Panc1 (cell line): ENCODE measurements around the gene OR10P1.

Experiments
- CTCF ChIP-seq: fragments of 450-650 bp; IDR thresholded peaks from 2 replicates; pipeline ENCODE4 v1.5.1; 2017; ENCODE audit warnings: mild to moderate bottlenecking
- POLR2AphosphoS5 ChIP-seq: IDR thresholded peaks from 2 replicates; pipeline ENCODE4 v1.6.1; 2012; ENCODE audit warnings: mild to moderate bottlenecking, low read depth, low read length, moderate library complexity
- SIN3A ChIP-seq: IDR thresholded peaks from 2 replicates; pipeline ENCODE4 v1.6.1; 2012; ENCODE audit warnings: low read depth, mild to moderate bottlenecking, low read length, moderate library complexity, borderline replicate concordance; ENCODE audit not compliant: insufficient read depth

GRCh38 chr12:55612646-55613045 is 24.0 kb upstream of the OR10P1 start:
- TF ChIP-seq CTCF = no peak
- TF ChIP-seq SIN3A = no peak
- TF ChIP-seq POLR2AphosphoS5 = no peak
